Hepatocyte (in vitro differentiated cells): ENCODE results near the gene CELF4. TPM values are rescaled to one million over a fixed set of nuclear protein-coding genes. Genes with fewer than 3 reads are reported as not detected.

ENCODE experiments used
- DNase-seq: peaks from one replicate; pipeline ENCODE4 v3.0.0-alpha.2; 2016; ENCODE audit warnings: low spot score
- H2AFZ ChIP-seq: fragments of 200-600 bp; sonication (generic); 2 replicates; pipeline ENCODE4 v1.6.0; 2016; ENCODE audit warnings: antibody characterized with exemption, mild to moderate bottlenecking
- H3K27ac ChIP-seq: fragments of 200-600 bp; sonication (generic); 2 replicates; pipeline ENCODE4 v1.5.1; 2016; ENCODE audit warnings: mild to moderate bottlenecking
- H3K27me3 ChIP-seq: fragments of 200-600 bp; sonication (generic); 2 replicates; pipeline ENCODE4 v1.6.1; 2016
- H3K36me3 ChIP-seq: fragments of 200-600 bp; sonication (generic); replicated peaks from 2 replicates; pipeline ENCODE4 v1.5.1; 2016; ENCODE audit warnings: low read depth; ENCODE audit not compliant: insufficient read depth
- H3K4me1 ChIP-seq: fragments of 200-600 bp; sonication (generic); 2 replicates; pipeline ENCODE4 v1.5.1; 2016; ENCODE audit warnings: mild to moderate bottlenecking, moderate library complexity; ENCODE audit not compliant: insufficient read depth
- H3K4me2 ChIP-seq: fragments of 200-600 bp; sonication (generic); 2 replicates; pipeline ENCODE4 v1.6.0; 2016
- H3K4me3 ChIP-seq: fragments of 200-600 bp; sonication (generic); 2 replicates; pipeline ENCODE4 v1.5.1; 2016; ENCODE audit warnings: mild to moderate bottlenecking
- H3K79me2 ChIP-seq: fragments of 200-600 bp; sonication (generic); 2 replicates; pipeline ENCODE4 v1.6.0; 2017; ENCODE audit warnings: mild to moderate bottlenecking
- H3K9me2 ChIP-seq: fragments of 200-600 bp; sonication (generic); replicated peaks from 2 replicates; pipeline ENCODE4 v1.6.0; 2017; ENCODE audit warnings: mild to moderate bottlenecking; ENCODE audit not compliant: insufficient read depth
- H3K9me3 ChIP-seq: fragments of 200-600 bp; sonication (generic); 2 replicates; pipeline ENCODE4 v1.5.1; 2016; ENCODE audit warnings: low read depth, mild to moderate bottlenecking
- H4K20me1 ChIP-seq: fragments of 200-600 bp; sonication (generic); 2 replicates; pipeline ENCODE4 v1.6.0; 2016; ENCODE audit warnings: mild to moderate bottlenecking; ENCODE audit not compliant: insufficient read depth, poor library complexity, severe bottlenecking
- CTCF ChIP-seq: fragments of 200-600 bp; sonication (generic); IDR thresholded peaks from 2 replicates; pipeline ENCODE4 v1.5.1; 2016; ENCODE audit warnings: antibody characterized with exemption, mild to moderate bottlenecking; ENCODE audit not compliant: poor library complexity
- EZH2 ChIP-seq: fragments of 200-600 bp; sonication (generic); IDR thresholded peaks from 2 replicates; pipeline ENCODE4 v1.6.1; 2016; ENCODE audit warnings: antibody characterized with exemption, mild to moderate bottlenecking, borderline replicate concordance
- EZH2phosphoT487 ChIP-seq: fragments of 200-600 bp; sonication (generic); IDR thresholded peaks from one replicate; pipeline ENCODE4 v1.6.1; 2018; ENCODE audit warnings: antibody characterized with exemption, mild to moderate bottlenecking, low read depth, moderate library complexity; ENCODE audit not compliant: unreplicated experiment, severe bottlenecking
- WGBS: methylation state at CpG from one replicate; pipeline ENCODE4 v1.1.6; 2016; ENCODE audit warnings: low lambda C conversion rate; ENCODE audit errors: missing lambda C conversion rate; 5-methylcytosine and 5-hydroxymethylcytosine counted together
- polyA plus RNA-seq: library from polyadenylated mRNA; unstranded; fragments of >200 nt; fragmentation: Nextera tagmentation; extraction: Ambion mirVana; gene quantifications from 2 replicates; pipeline ENCODE4 v1.2.1, GENCODE V29; 2016
- total RNA-seq: library from RNA; depleted of rRNA; stranded (reverse); fragments of >200 nt; gene quantifications from 2 replicates; pipeline ENCODE4 v1.2.3, GENCODE V29; 2014

Gene CELF4
- total and polyA plus RNA-seq, 2 experiments from 2014 or later, result 1.3 to 2.9 TPM

GRCh38 chr18:37398248-37398920, 167.2 kb downstream of the CELF4 start:
- no peaks in the 10 kb centered on the region for H3K36me3 ChIP-seq
- no peak overlapping the region for H3K4me2 ChIP-seq
- H3K9me2 ChIP-seq, result no peaks in the 10 kb centered on the region
- whole genome bisulfite sequencing, result 83% methylated on average over 14 of the region's 14 CpGs
- H3K4me1 ChIP-seq, result peaks cover 3% of the 10 kb centered on the region
- H3K4me3 ChIP-seq, result no peak overlapping the region
- H2AFZ ChIP-seq, result no peak overlapping the region
- peaks cover 17% of the 10 kb centered on the region for H3K27me3 ChIP-seq
- no peak for TF ChIP-seq EZH2
- no peak for TF ChIP-seq CTCF
- TF ChIP-seq EZH2phosphoT487, result no peak
- no peak overlapping the region for H3K27ac ChIP-seq
- H4K20me1 ChIP-seq, result no peaks in the 10 kb centered on the region
- no peaks in the 10 kb centered on the region for H3K79me2 ChIP-seq
- no peaks in the 10 kb centered on the region for H3K9me3 ChIP-seq
- no peak for DNase-seq

GRCh38 chr18:37397814-37398213, 167.8 kb downstream of the CELF4 start:
- Histone ChIP-seq H3K79me2 (no peaks in the 10 kb centered on the region), H3K27me3 (peaks cover 23% of the 10 kb centered on the region), H3K27ac (no peak overlapping the region), H4K20me1 (no peaks in the 10 kb centered on the region), H3K9me3 (no peaks in the 10 kb centered on the region), H3K9me2 (no peaks in the 10 kb centered on the region), H3K4me3 (no peak overlapping the region), H3K4me2 (no peak overlapping the region), H3K4me1 (peaks cover 3% of the 10 kb centered on the region), H2AFZ (no peak overlapping the region), H3K36me3 (no peaks in the 10 kb centered on the region)
- no peak for DNase-seq
- 80% methylated on average over 6 of the region's 6 CpGs for WGBS
- TF ChIP-seq CTCF (no peak), EZH2phosphoT487 (no peak), EZH2 (no peak)

- H3K9me3 ChIP-seq, result no peaks in the 10 kb centered on the region
- H2AFZ ChIP-seq, result no peak overlapping the region
- H3K79me2 ChIP-seq, result no peaks in the 10 kb centered on the region
- DNase-seq, result no peak
- peaks cover 30% of the 10 kb centered on the region for H3K27me3 ChIP-seq
- no peaks in the 10 kb centered on the region for H3K9me2 ChIP-seq
- H3K4me3 ChIP-seq, result no peak overlapping the region
- no peak overlapping the region for H3K27ac ChIP-seq
- WGBS, result 81% methylated on average over 5 of the region's 5 CpGs
- no peak overlapping the region for H3K4me2 ChIP-seq
- TF ChIP-seq EZH2phosphoT487 (no peak), CTCF (no peak), EZH2 (no peak)
- H3K36me3 ChIP-seq, result no peaks in the 10 kb centered on the region
- H4K20me1 ChIP-seq, result no peaks in the 10 kb centered on the region
- peaks cover 3% of the 10 kb centered on the region for H3K4me1 ChIP-seq
Measured at GRCh38 chr18:37396971-37397720, 168.5 kb downstream of the CELF4 start.
